H1 (cell line): Measurements from ENCODE around the gene OSTN. TPM values are rescaled to one million over a fixed set of nuclear protein-coding genes. Genes with fewer than 3 reads are reported as not detected.

Experiments used
- CTCF ChIA-PET: fragments of 300-600 bp; sonication (Branson Sonifier 250); formaldehyde crosslinking; loops from one replicate; lab custom pipeline; 2021; ENCODE audit not compliant: partially characterized antibody; lab: Charles Lee
- POLR2A ChIA-PET: fragments of 300-600 bp; sonication (Branson Sonifier 250); formaldehyde crosslinking; loops from one replicate; lab custom pipeline; 2021; ENCODE audit warnings: inconsistent platforms; ENCODE audit not compliant: partially characterized antibody; lab: Charles Lee
- DNase-seq, 2 experiments: peaks; one replicate each; pipeline versions ENCODE4 v3.0.0 to v3.0.0-alpha.2; 2010 to 2022; ENCODE audit warnings: low spot score in 2 of 2, low read depth in 1 of 2, mixed read lengths in 1 of 2
- FAIRE-seq: peaks from 2 replicates; lab custom pipeline; 2011; peaks lifted over from hg19 to GRCh38; lab: Jason Lieb, UNC
- H2AFZ ChIP-seq: 2 replicates; pipeline ENCODE4 v1.8.1; 2012; ENCODE audit warnings: low read length, inconsistent platforms
- H2AK5ac ChIP-seq: 2 replicates; pipeline ENCODE4 v1.6.1; 2013; ENCODE audit warnings: low read depth, low read length
- H2BK120ac ChIP-seq: replicated peaks from 2 replicates; pipeline ENCODE3; 2013; ENCODE audit warnings: low read depth, low read length, inconsistent platforms
- H2BK12ac ChIP-seq: 2 replicates; pipeline ENCODE4 v1.6.1; 2013; ENCODE audit warnings: low read depth, low read length
- H2BK15ac ChIP-seq: 2 replicates; pipeline ENCODE4 v1.6.1; 2013; ENCODE audit warnings: low read length
- H2BK20ac ChIP-seq: 2 replicates; pipeline ENCODE4 v1.6.1; 2013; ENCODE audit warnings: low read length
- H2BK5ac ChIP-seq: 2 replicates; pipeline ENCODE4 v1.6.1; 2013; ENCODE audit warnings: low read depth, low read length
- H3K14ac ChIP-seq: 2 replicates; pipeline ENCODE4 v1.6.1; 2013; ENCODE audit warnings: inconsistent platforms; ENCODE audit not compliant: insufficient read length
- H3K18ac ChIP-seq: 2 replicates; pipeline ENCODE4 v1.6.1; 2013; ENCODE audit warnings: low read length; ENCODE audit errors: extremely low read depth
- H3K23ac ChIP-seq: 2 replicates; pipeline ENCODE4 v1.6.1; 2013; ENCODE audit warnings: inconsistent platforms; ENCODE audit not compliant: insufficient read length
- H3K23me2 ChIP-seq: 2 replicates; pipeline ENCODE4 v1.6.1; 2013; ENCODE audit warnings: low read depth, low read length
- H3K27ac ChIP-seq: 2 replicates; pipeline ENCODE4 v1.6.1; 2011; ENCODE audit warnings: low read depth, low read length, inconsistent platforms
- H3K27me3 ChIP-seq, 4 experiments: replicated peaks in 1 of 4; 1 replicate in 1 of 4; 2 replicates in 3 of 4; pipeline versions ENCODE4 v1.6.1 to v1.8.1; 2011 to 2013; ENCODE audit warnings: low read length in 3 of 4, mild to moderate bottlenecking in 3 of 4, inconsistent platforms in 2 of 4, mixed read lengths in 2 of 4, moderate library complexity in 1 of 4; ENCODE audit not compliant: control insufficient read depth in 3 of 4, insufficient read depth in 3 of 4; ENCODE audit errors: extremely low read depth in 1 of 4
- H3K36me3 ChIP-seq, 4 experiments: 2 replicates each; pipeline versions ENCODE4 v1.6.1 to v1.8.1; 2011 to 2013; ENCODE audit warnings: mild to moderate bottlenecking in 4 of 4, low read length in 3 of 4, moderate library complexity in 2 of 4, control low read depth in 1 of 4, inconsistent platforms in 1 of 4; ENCODE audit not compliant: insufficient read depth in 4 of 4, control insufficient read depth in 2 of 4
- H3K4ac ChIP-seq: replicated peaks from 2 replicates; pipeline ENCODE3; 2013; ENCODE audit warnings: low read length, low read depth, mixed read lengths, inconsistent platforms; ENCODE audit not compliant: insufficient read length
- H3K4me1 ChIP-seq, 4 experiments: replicated peaks in 1 of 4; 1 replicate in 1 of 4; 2 replicates in 3 of 4; pipeline versions ENCODE4 v1.6.1 to v1.8.1; 2011 to 2013; ENCODE audit warnings: low read length in 3 of 4, inconsistent platforms in 2 of 4, mixed read lengths in 1 of 4; ENCODE audit not compliant: insufficient read depth in 4 of 4, control insufficient read depth in 3 of 4
- H3K4me2 ChIP-seq, 2 experiments: 2 replicates each; pipeline versions ENCODE4 v1.6.1 to v1.8.1; 2011 to 2013; ENCODE audit warnings: low read depth in 2 of 2, low read length in 2 of 2, control low read depth in 1 of 2, inconsistent platforms in 1 of 2, mild to moderate bottlenecking in 1 of 2; ENCODE audit not compliant: insufficient read depth in 1 of 2
- H3K4me3 ChIP-seq, 4 experiments: fragments of 200-600, 300-600 bp in 1 of 4; sonication (generic), shearing (Covaris generic), sonication (Bioruptor Twin) in 1 of 4; 2 replicates each; pipeline versions ENCODE4 v1.5.1 to v1.8.1; 2011 to 2016; ENCODE audit warnings: low read length in 4 of 4, low read depth in 3 of 4, control low read depth in 2 of 4, inconsistent platforms in 2 of 4, mild to moderate bottlenecking in 2 of 4, mixed read lengths in 1 of 4, moderate library complexity in 1 of 4; ENCODE audit not compliant: insufficient read depth in 2 of 4; ENCODE audit errors: extremely low read depth in 1 of 4
- H3K56ac ChIP-seq: replicated peaks from 2 replicates; pipeline ENCODE3; 2013; ENCODE audit warnings: low read depth, mild to moderate bottlenecking, mixed read lengths, low read length, inconsistent platforms; ENCODE audit not compliant: insufficient read length
- H3K79me1 ChIP-seq: 2 replicates; pipeline ENCODE4 v1.6.1; 2013; ENCODE audit warnings: low read depth, low read length, control low read depth
- H3K79me2 ChIP-seq, 2 experiments: 2 replicates each; pipeline versions ENCODE4 v1.6.1 to v1.8.1; 2012 to 2013; ENCODE audit warnings: low read length in 2 of 2, mild to moderate bottlenecking in 2 of 2, inconsistent platforms in 1 of 2; ENCODE audit not compliant: insufficient read depth in 2 of 2, control insufficient read depth in 1 of 2
- H3K9ac ChIP-seq, 4 experiments: replicated peaks in 1 of 4; 1 replicate in 1 of 4; 2 replicates in 3 of 4; pipeline versions ENCODE4 v1.6.1 to v1.8.1; 2011 to 2013; ENCODE audit warnings: low read depth in 3 of 4, low read length in 3 of 4, control low read depth in 2 of 4, mild to moderate bottlenecking in 2 of 4, moderate library complexity in 2 of 4, inconsistent platforms in 1 of 4; ENCODE audit errors: extremely low read depth in 1 of 4
- H3K9me3 ChIP-seq, 2 experiments: 2 replicates each; pipeline versions ENCODE4 v1.6.1 to v1.8.1; 2012 to 2013; ENCODE audit warnings: mild to moderate bottlenecking in 2 of 2, moderate library complexity in 2 of 2, control low read depth in 1 of 2, inconsistent platforms in 1 of 2, low read depth in 1 of 2, low read length in 1 of 2, mixed read lengths in 1 of 2; ENCODE audit not compliant: insufficient read depth in 2 of 2
- H4K20me1 ChIP-seq, 2 experiments: replicated peaks in 1 of 2; 2 replicates each; pipeline versions ENCODE3 to v1.8.1; 2011 to 2013; ENCODE audit warnings: inconsistent platforms in 2 of 2, low read length in 2 of 2, mild to moderate bottlenecking in 1 of 2; ENCODE audit not compliant: insufficient read depth in 2 of 2, control insufficient read depth in 1 of 2
- H4K5ac ChIP-seq: 2 replicates; pipeline ENCODE4 v1.6.1; 2013; ENCODE audit warnings: low read length, low read depth, mixed read lengths, inconsistent platforms; ENCODE audit not compliant: insufficient read length
- H4K8ac ChIP-seq: 2 replicates; pipeline ENCODE4 v1.8.0; 2013; ENCODE audit warnings: mild to moderate bottlenecking, moderate library complexity, low read length, inconsistent platforms; ENCODE audit not compliant: insufficient read depth; ENCODE audit errors: extremely low read depth
- H4K91ac ChIP-seq: replicated peaks from 2 replicates; pipeline ENCODE3; 2013; ENCODE audit warnings: low read length, mixed read lengths, inconsistent platforms; ENCODE audit not compliant: insufficient read length
- BACH1 ChIP-seq: IDR thresholded peaks from 2 replicates; pipeline ENCODE4 v1.6.1; 2012; ENCODE audit warnings: low read length, improper control_type of control experiment
- BRCA1 ChIP-seq: IDR thresholded peaks from 2 replicates; pipeline ENCODE4 v1.6.1; 2012; ENCODE audit warnings: low read depth, low read length, improper control_type of control experiment
- CBX8 ChIP-seq: fragments of 300-800, 300-1000 bp; sonication (generic); IDR thresholded peaks from 2 replicates; pipeline ENCODE4 v1.7.1; 2016; ENCODE audit warnings: low read depth, low read length, borderline replicate concordance
- CHD2 ChIP-seq: IDR thresholded peaks from 2 replicates; pipeline ENCODE4 v1.6.1; 2012; ENCODE audit warnings: low read length, improper control_type of control experiment
- EP300 ChIP-seq, 2 experiments: IDR thresholded peaks; 1 replicate in 1 of 2; 2 replicates in 1 of 2; pipeline ENCODE4 v1.6.1; 2011 to 2012; ENCODE audit warnings: low read depth in 2 of 2, low read length in 2 of 2, mild to moderate bottlenecking in 2 of 2, borderline replicate concordance in 1 of 2, inconsistent platforms in 1 of 2, moderate library complexity in 1 of 2
- GTF2F1 ChIP-seq: IDR thresholded peaks from 2 replicates; pipeline ENCODE4 v1.6.1; 2012; ENCODE audit warnings: low read depth, low read length, improper control_type of control experiment, borderline replicate concordance
- KDM4A ChIP-seq: IDR thresholded peaks from one replicate; pipeline ENCODE4 v1.7.1; 2012; ENCODE audit warnings: low read depth, mild to moderate bottlenecking, moderate library complexity, low read length, inconsistent platforms; ENCODE audit not compliant: severe bottlenecking
- POLR2A ChIP-seq, 2 experiments: IDR thresholded peaks; 1 replicate in 1 of 2; 2 replicates in 1 of 2; pipeline ENCODE4 v1.6.1; 2011; ENCODE audit warnings: low read depth in 2 of 2, low read length in 2 of 2, mild to moderate bottlenecking in 2 of 2; ENCODE audit errors: control extremely low read depth in 1 of 2
- POU5F1 ChIP-seq: IDR thresholded peaks from 2 replicates; pipeline ENCODE4 v1.6.1; 2011; ENCODE audit warnings: low read depth, mild to moderate bottlenecking, low read length, moderate library complexity
- SP1 ChIP-seq: IDR thresholded peaks from 2 replicates; pipeline ENCODE4 v1.6.1; 2011; ENCODE audit warnings: low read depth, low read length
- SP2 ChIP-seq: IDR thresholded peaks from 2 replicates; pipeline ENCODE4 v1.6.1; 2012; ENCODE audit warnings: mild to moderate bottlenecking, low read length, inconsistent platforms
- SRF ChIP-seq: IDR thresholded peaks from 2 replicates; pipeline ENCODE4 v1.6.1; 2011; ENCODE audit warnings: mild to moderate bottlenecking, low read depth, low read length, moderate library complexity
- SUZ12 ChIP-seq: fragments of 200-600 bp; sonication (generic); IDR thresholded peaks from 2 replicates; pipeline ENCODE4 v1.6.1; 2012; ENCODE audit warnings: mild to moderate bottlenecking, inconsistent platforms, low read length, moderate library complexity, mixed read lengths
- ZNF274 ChIP-seq: IDR thresholded peaks from 2 replicates; pipeline ENCODE4 v1.7.0; 2012; ENCODE audit warnings: low read length, borderline replicate concordance; ENCODE audit errors: extremely low read depth
- WGBS, 2 experiments: shearing (Covaris generic) in 1 of 2; methylation state at CpG; one replicate each; pipeline versions ENCODE4 v1.1.6 to v1.1.7; 2013 to 2015; ENCODE audit warnings: low lambda C conversion rate in 2 of 2, mixed read lengths in 2 of 2, inconsistent platforms in 1 of 2, low coverage in 1 of 2, missing lambda C conversion rate in 1 of 2; ENCODE audit not compliant: insufficient replicate concordance in 2 of 2, insufficient coverage in 1 of 2, insufficient read length in 1 of 2; ENCODE audit errors: extremely low coverage in 1 of 2, missing lambda C conversion rate in 1 of 2; 5-methylcytosine and 5-hydroxymethylcytosine counted together
- polyA plus RNA-seq, 7 experiments: library from polyadenylated mRNA; depleted of rRNA in 3 of 7; stranded (reverse) in 5 of 7; unstranded in 2 of 7; fragments of >200 nt in 5 of 7; fragments of 200-250 nt in 2 of 7; gene quantifications; 1 replicate in 5 of 7; 2 replicates in 1 of 7; 4 replicates in 1 of 7; pipeline versions ENCODE4 v1.2.1 to v1.2.3, GENCODE V29; 2011 to 2013; ENCODE audit warnings: missing spikeins in 2 of 7, mixed read lengths in 2 of 7
- total RNA-seq: library from RNA; stranded (reverse); fragmentation: NEBNext Ultra II Directional; extraction: Animal tissue kit (Norgen Biotek cat#: 25700); gene quantifications from 2 replicates; pipeline ENCODE4 v1.2.1, GENCODE V29; 2021
- TF ChIP-seq, protein P1 (sequence below): IDR thresholded peaks from 2 replicates; pipeline ENCODE4 v1.6.1; 2012; ENCODE audit warnings: low read length, inconsistent platforms

Gene OSTN
- total and polyA plus RNA-seq, 2 of the 8 experiments (the other 6 are each of a cell fraction or from before 2014, with no cell fraction given): not detected

DNA sequence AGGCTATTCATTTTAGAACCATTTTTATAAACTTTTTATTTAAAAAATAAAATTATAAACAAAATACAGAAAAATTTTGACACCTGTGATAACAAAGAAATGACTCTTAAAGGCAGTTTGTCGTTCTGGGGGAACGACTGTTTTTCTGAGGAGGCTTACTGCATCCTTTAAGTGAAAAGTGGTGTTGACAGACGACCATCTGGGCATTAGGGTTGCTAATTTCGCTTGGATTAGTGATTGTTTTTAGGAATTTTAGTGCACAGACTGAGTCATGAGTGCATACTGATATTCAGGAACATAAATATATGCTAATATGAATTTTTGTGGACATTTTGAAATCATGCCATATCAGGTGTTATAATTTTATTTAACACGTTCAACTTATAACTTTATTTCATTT lies 28.5 kb downstream of the OSTN start:
- Histone ChIP-seq H3K4ac (no peak overlapping the region), H3K14ac (no peak overlapping the region), H2AFZ (no peak overlapping the region), H3K79me2 (no peaks in the 10 kb centered on the region), H2BK12ac (no peak overlapping the region), H2BK120ac (no peak overlapping the region), H3K18ac (no peak overlapping the region), H3K56ac (no peak overlapping the region), H3K4me2 (no peak overlapping the region), H3K36me3 (no peaks in the 10 kb centered on the region), H4K20me1 (no peaks in the 10 kb centered on the region), H4K5ac (no peak overlapping the region), H2BK5ac (no peak overlapping the region), H3K23me2 (no peaks in the 10 kb centered on the region), H2BK20ac (no peak overlapping the region), H3K79me1 (no peaks in the 10 kb centered on the region), H3K9ac (no peak overlapping the region), H3K27me3 (no peaks in the 10 kb centered on the region), H3K4me3 (no peak overlapping the region), H3K4me1 (no peaks in the 10 kb centered on the region), H3K23ac (no peak overlapping the region), H3K27ac (no peak overlapping the region), H4K91ac (no peak overlapping the region), H3K9me3 (no peaks in the 10 kb centered on the region), H2AK5ac (no peak overlapping the region), H4K8ac (no peak overlapping the region), H2BK15ac (no peak overlapping the region)
- FAIRE-seq: no peak
- CTCF ChIA-PET: no interaction called here
- POLR2A ChIA-PET: no interaction called here
- WGBS, 2 experiments: 89 to 100% methylated on average over 1 to 5 of the region's 5 CpGs
- no peak for DNase-seq
- no peak for TF ChIP-seq SUZ12
- TF ChIP-seq BACH1: no peak
- no peak for TF ChIP-seq KDM4A
- TF ChIP-seq SP1: no peak
- TF ChIP-seq POU5F1: no peak
- TF ChIP-seq CHD2: no peak
- TF ChIP-seq ZNF274: no peak
- TF ChIP-seq EP300 (IDR thresholded peaks at IDR 0.05; ENCODE audit: borderline replicate concordance in 1 of 2, low read depth in 2 of 2, low read length in 2 of 2): no peak
- no peak for TF ChIP-seq BRCA1
- no peak for TF ChIP-seq GTF2F1
- no peak for TF ChIP-seq POLR2A (IDR thresholded peaks at IDR 0.05; ENCODE audit: control extremely low read depth in 1 of 2, low read depth in 2 of 2, low read length in 2 of 2)
- TF ChIP-seq CBX8: no peak
- TF ChIP-seq, protein P1, sequence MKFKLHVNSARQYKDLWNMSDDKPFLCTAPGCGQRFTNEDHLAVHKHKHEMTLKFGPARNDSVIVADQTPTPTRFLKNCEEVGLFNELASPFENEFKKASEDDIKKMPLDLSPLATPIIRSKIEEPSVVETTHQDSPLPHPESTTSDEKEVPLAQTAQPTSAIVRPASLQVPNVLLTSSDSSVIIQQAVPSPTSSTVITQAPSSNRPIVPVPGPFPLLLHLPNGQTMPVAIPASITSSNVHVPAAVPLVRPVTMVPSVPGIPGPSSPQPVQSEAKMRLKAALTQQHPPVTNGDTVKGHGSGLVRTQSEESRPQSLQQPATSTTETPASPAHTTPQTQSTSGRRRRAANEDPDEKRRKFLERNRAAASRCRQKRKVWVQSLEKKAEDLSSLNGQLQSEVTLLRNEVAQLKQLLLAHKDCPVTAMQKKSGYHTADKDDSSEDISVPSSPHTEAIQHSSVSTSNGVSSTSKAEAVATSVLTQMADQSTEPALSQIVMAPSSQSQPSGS: no peak
- no peak for TF ChIP-seq SP2
- TF ChIP-seq SRF: no peak
